Fibroblast of lung (primary cell): ENCODE measurements around the gene OR2AE1. TPM values are rescaled to one million over a fixed set of nuclear protein-coding genes. Genes with fewer than 3 reads are reported as not detected.
"Not testable (repeated sequence)": the region's sequence is repeated elsewhere in the genome, so short reads cannot be mapped to it uniquely, and the experiment has no call there.

Experiments
- DNase-seq, 2 donors: peaks; one replicate each; pipeline versions ENCODE4 v3.0.0 to v3.0.0-alpha.2; 2010; ENCODE audit warnings: low read depth in 2 of 2
- H2AFZ ChIP-seq: 2 replicates; pipeline ENCODE4 v1.5.1; 2012; ENCODE audit warnings: low read length, control low read depth, inconsistent platforms
- H3K27ac ChIP-seq: 2 replicates; pipeline ENCODE4 v1.5.1; 2011; ENCODE audit warnings: low read length, control low read depth; ENCODE audit not compliant: insufficient read depth
- H3K27me3 ChIP-seq: 2 replicates; pipeline ENCODE4 v1.5.1; 2011; ENCODE audit warnings: mild to moderate bottlenecking, low read length; ENCODE audit not compliant: control insufficient read depth, insufficient read depth
- H3K36me3 ChIP-seq: 2 replicates; pipeline ENCODE4 v1.5.1; 2011; ENCODE audit warnings: low read length; ENCODE audit not compliant: control insufficient read depth, insufficient read depth
- H3K4me1 ChIP-seq: 2 replicates; pipeline ENCODE4 v1.5.1; 2011; ENCODE audit warnings: low read length; ENCODE audit not compliant: control insufficient read depth, insufficient read depth; ENCODE audit errors: extremely low read depth
- H3K4me2 ChIP-seq: 2 replicates; pipeline ENCODE4 v1.5.1; 2011; ENCODE audit warnings: low read length, control low read depth; ENCODE audit not compliant: insufficient read depth; ENCODE audit errors: extremely low read depth
- H3K4me3 ChIP-seq, 4 experiments: fragments of 200-600 bp in 1 of 4; sonication (generic) in 1 of 4; replicated peaks in 1 of 4; 2 replicates each; pipeline ENCODE4 v1.5.1; 2011 to 2016; ENCODE audit warnings: low read length in 4 of 4, low read depth in 3 of 4, mild to moderate bottlenecking in 3 of 4, control low read depth in 2 of 4, inconsistent platforms in 1 of 4, mixed read lengths in 1 of 4; ENCODE audit not compliant: insufficient read depth in 1 of 4; ENCODE audit errors: control extremely low read depth in 1 of 4
- H3K79me2 ChIP-seq: 2 replicates; pipeline ENCODE4 v1.5.1; 2012; ENCODE audit warnings: mild to moderate bottlenecking, low read length, inconsistent platforms; ENCODE audit not compliant: control insufficient read depth, insufficient read depth
- H3K9ac ChIP-seq: 2 replicates; pipeline ENCODE4 v1.5.1; 2011; ENCODE audit warnings: mild to moderate bottlenecking, low read length, control low read depth; ENCODE audit not compliant: insufficient read depth
- H3K9me3 ChIP-seq: 2 replicates; pipeline ENCODE4 v1.5.1; 2012; ENCODE audit warnings: low read depth, low read length; ENCODE audit not compliant: control insufficient read depth, insufficient read depth
- H4K20me1 ChIP-seq: 2 replicates; pipeline ENCODE4 v1.5.1; 2011; ENCODE audit warnings: low read length; ENCODE audit not compliant: control insufficient read depth, insufficient read depth; ENCODE audit errors: extremely low read depth
- CTCF ChIP-seq, 2 donors: IDR thresholded peaks in 1 of 2; conservative IDR thresholded peaks in 1 of 2; 1 replicate in 1 of 2; 2 replicates in 1 of 2; pipeline ENCODE4 v1.5.1; 2011 to 2012; ENCODE audit warnings: low read length in 2 of 2, control low read depth in 1 of 2, inconsistent platforms in 1 of 2, low read depth in 1 of 2, mild to moderate bottlenecking in 1 of 2
- EZH2 ChIP-seq: IDR thresholded peaks from 2 replicates; pipeline ENCODE4 v1.5.1; 2012; ENCODE audit warnings: low read length, control low read depth, mild to moderate bottlenecking; ENCODE audit errors: missing control alignments
- polyA plus RNA-seq, 2 donors: library from polyadenylated mRNA; depleted of rRNA in 1 of 2; stranded (reverse) in 1 of 2; unstranded in 1 of 2; fragments of >200 nt; gene quantifications; 2 replicates each; pipeline ENCODE4 v1.2.1, GENCODE V29; 2011 to 2012; ENCODE audit warnings: missing spikeins in 1 of 2
- total RNA-seq: library from RNA; depleted of rRNA; stranded (reverse); fragments of >200 nt; gene quantifications from 2 replicates; pipeline ENCODE4 v1.2.1, GENCODE V29; 2014

The OR2AE1 gene
- total and polyA plus RNA-seq, 2 donors (not counting 1 experiment from before 2014, with no cell fraction given): 0.10 to 0.17 TPM

GRCh38 chr7:99897322-99898022 is 20.6 kb upstream of the OR2AE1 start:
- H3K4me3 ChIP-seq: no peak overlapping the region
- H3K9me3 ChIP-seq: no peaks in the 10 kb centered on the region
- no peaks in the 10 kb centered on the region for H3K27me3 ChIP-seq
- no peaks in the 10 kb centered on the region for H3K79me2 ChIP-seq
- H3K36me3 ChIP-seq: peaks cover 10% of the 10 kb centered on the region
- no peaks in the 10 kb centered on the region for H3K4me1 ChIP-seq
- no peak for TF ChIP-seq EZH2
- no peak for TF ChIP-seq CTCF (conservative IDR thresholded peaks at IDR 0.05 in 1 of 2, IDR thresholded peaks at IDR 0.05 in 1 of 2; ENCODE audit: low read depth in 1 of 2, low read length in 2 of 2)
- no peak overlapping the region for H3K9ac ChIP-seq
- no peak overlapping the region for H3K27ac ChIP-seq
- no peak overlapping the region for H3K4me2 ChIP-seq
- H4K20me1 ChIP-seq: no peaks in the 10 kb centered on the region
- no peak overlapping the region for H2AFZ ChIP-seq
- DNase-seq: no peak

- Histone ChIP-seq H3K4me3 (no peak overlapping the region), H3K9ac (no peak overlapping the region), H3K27me3 (no peaks in the 10 kb centered on the region), H3K4me2 (no peak overlapping the region), H3K9me3 (no peaks in the 10 kb centered on the region), H4K20me1 (no peaks in the 10 kb centered on the region), H3K79me2 (no peaks in the 10 kb centered on the region), H2AFZ (no peak overlapping the region), H3K36me3 (peaks cover 6% of the 10 kb centered on the region), H3K27ac (no peak overlapping the region), H3K4me1 (no peaks in the 10 kb centered on the region)
- TF ChIP-seq EZH2: no peak
- no peak for TF ChIP-seq CTCF (conservative IDR thresholded peaks at IDR 0.05 in 1 of 2, IDR thresholded peaks at IDR 0.05 in 1 of 2; ENCODE audit: low read depth in 1 of 2, low read length in 2 of 2)
- DNase-seq: no peak
These were observed 17.9 kb upstream of the OR2AE1 start for GRCh38 chr7:99894738-99895137.

GRCh38 chr7:99893280-99893679 is 16.4 kb upstream of the OR2AE1 start:
- Histone ChIP-seq H3K4me1 (no peaks in the 10 kb centered on the region), H3K4me3 (no peak overlapping the region), H3K27ac (no peak overlapping the region), H4K20me1 (no peaks in the 10 kb centered on the region), H2AFZ (no peak overlapping the region), H3K27me3 (no peaks in the 10 kb centered on the region), H3K9me3 (no peaks in the 10 kb centered on the region), H3K4me2 (no peak overlapping the region), H3K79me2 (no peaks in the 10 kb centered on the region), H3K9ac (no peak overlapping the region), H3K36me3 (peaks cover 3% of the 10 kb centered on the region)
- no peak for TF ChIP-seq EZH2
- TF ChIP-seq CTCF (conservative IDR thresholded peaks at IDR 0.05 in 1 of 2, IDR thresholded peaks at IDR 0.05 in 1 of 2; ENCODE audit: low read depth in 1 of 2, low read length in 2 of 2): no peak
- no peak for DNase-seq

GRCh38 chr7:99890348-99890747 is 13.5 kb upstream of the OR2AE1 start:
- H3K4me3 ChIP-seq, H3K4me1 ChIP-seq, H3K36me3 ChIP-seq, H3K9ac ChIP-seq, H3K79me2 ChIP-seq, DNase-seq, H3K27ac ChIP-seq, H3K27me3 ChIP-seq, H2AFZ ChIP-seq, H3K4me2 ChIP-seq, H3K9me3 ChIP-seq, H4K20me1 ChIP-seq: not testable (repeated sequence)

GRCh38 chr7:99888366-99888765 is 11.5 kb upstream of the OR2AE1 start:
- not testable (repeated sequence) for H3K9ac ChIP-seq, H3K36me3 ChIP-seq, H3K79me2 ChIP-seq, H2AFZ ChIP-seq, H3K27me3 ChIP-seq, H3K4me1 ChIP-seq, DNase-seq, H4K20me1 ChIP-seq, H3K4me2 ChIP-seq, H3K4me3 ChIP-seq, H3K9me3 ChIP-seq, H3K27ac ChIP-seq
